ENCODE data around the gene NUF2. TPM values are rescaled to one million over a fixed set of nuclear protein-coding genes. Genes with fewer than 3 reads are reported as not detected.

Gene NUF2
- 62.6 and 64.6 TPM in 2 replicates for total RNA-seq (2014; rRNA removed; shearing (Covaris generic))

GRCh38 chr1:163321311-163322305 is at the start of gene NUF2:
NUF2 (plus strand) TSS chr1:163321954; CDS start chr1:163326052, 4,098 bp downstream.

Other genes with a start within 250 kb of the NUF2 start
- gene RGS5, start 119.0 kb upstream of the NUF2 start, total RNA-seq (2014; rRNA removed; shearing (Covaris generic)) = 6.9 and 10.2 TPM in 2 replicates